ENCODE results near the gene ARHGAP15.

The ARHGAP15 gene

GRCh38 chr2:143466391-143466790 lies 337.2 kb downstream of the ARHGAP15 start:
- no peak for DNase-seq

GRCh38 chr2:143467011-143467410 lies 337.8 kb downstream of the ARHGAP15 start:
- no peak for DNase-seq

- no peak for DNase-seq
Measured at GRCh38 chr2:143468341-143468888, 339.2 kb downstream of the ARHGAP15 start.

GRCh38 chr2:143469323-143469722 lies 340.1 kb downstream of the ARHGAP15 start:
- DNase-seq = no peak

- no peak for DNase-seq
Measured at GRCh38 chr2:143471550-143471949, 342.3 kb downstream of the ARHGAP15 start.

- DNase-seq = no peak
Measured at GRCh38 chr2:143473216-143473615, 344.0 kb downstream of the ARHGAP15 start.

GRCh38 chr2:143473820-143474219 lies 344.6 kb downstream of the ARHGAP15 start:
- no peak for DNase-seq

GRCh38 chr2:143474586-143474985 lies 345.4 kb downstream of the ARHGAP15 start:
- no peak for DNase-seq

GRCh38 chr2:143475041-143475776 lies 346.0 kb downstream of the ARHGAP15 start:
- DNase-seq = no peak

GRCh38 chr2:143476336-143477087 lies 347.3 kb downstream of the ARHGAP15 start:
- DNase-seq = no peak

- DNase-seq = no peak
Measured at GRCh38 chr2:143477714-143478443, 348.7 kb downstream of the ARHGAP15 start.

- no peak for DNase-seq
Measured at GRCh38 chr2:143480086-143480485, 350.9 kb downstream of the ARHGAP15 start.

GRCh38 chr2:143480601-143481236 lies 351.5 kb downstream of the ARHGAP15 start:
- no peak for DNase-seq

GRCh38 chr2:143481237-143481623 lies 352.0 kb downstream of the ARHGAP15 start:
- DNase-seq = no peak

- DNase-seq = no peak
Measured at GRCh38 chr2:143481733-143482132, 352.5 kb downstream of the ARHGAP15 start.

- no peak for DNase-seq
Measured at GRCh38 chr2:143482316-143482715, 353.1 kb downstream of the ARHGAP15 start.

GRCh38 chr2:143482771-143483170 lies 353.6 kb downstream of the ARHGAP15 start:
- DNase-seq = no peak

GRCh38 chr2:143486976-143487375 lies 357.8 kb downstream of the ARHGAP15 start:
- DNase-seq = no peak

- DNase-seq = no peak
Measured at GRCh38 chr2:143489145-143489544, 359.9 kb downstream of the ARHGAP15 start.

- DNase-seq = no peak
Measured at GRCh38 chr2:143491131-143491530, 361.9 kb downstream of the ARHGAP15 start.

GRCh38 chr2:143493339-143493738 lies 364.1 kb downstream of the ARHGAP15 start:
- no peak for DNase-seq

- DNase-seq = no peak
Measured at GRCh38 chr2:143497726-143498125, 368.5 kb downstream of the ARHGAP15 start.

- DNase-seq = no peak
Measured at GRCh38 chr2:143498496-143498895, 369.3 kb downstream of the ARHGAP15 start.

All from effector CD8-positive, alpha-beta T cell (primary cell).